ENCODE measurements around the gene SLAIN1.

- TF ChIP-seq CTCF (IDR thresholded peaks at IDR 0.05; ENCODE audit: low read depth, low read length) (peak; percentile 79), POLR2A (IDR thresholded peaks at IDR 0.05; ENCODE audit: extremely low read depth, insufficient read length) (no peak), MAX (IDR thresholded peaks at IDR 0.05; ENCODE audit: low read depth, low read length) (peak; percentile 79)
Measured at GRCh38 chr13:77751513-77752456, 54.3 kb downstream of the SLAIN1 start.

Data from NB4 (cell line).